SH-SY5Y (cell line): ENCODE measurements around the gene MYCN.

Experiments used
- GATA2 ChIP-seq: IDR thresholded peaks from 2 replicates; pipeline ENCODE4 v1.6.1; 2011; ENCODE audit warnings: mild to moderate bottlenecking, low read depth, low read length
- GATA3 ChIP-seq: IDR thresholded peaks from 2 replicates; pipeline ENCODE4 v1.6.1; 2011; ENCODE audit warnings: low read depth, mild to moderate bottlenecking, low read length, moderate library complexity

GRCh38 chr2:15925819-15926218 lies 14.5 kb upstream of the MYCN start:
- TF ChIP-seq GATA2, result no peak
- no peak for TF ChIP-seq GATA3
